ENCODE results near the gene RNF217.

GRCh38 chr6:124978451-124979293, 16.4 kb downstream of the RNF217 start:
- TF ChIP-seq, protein P1, sequence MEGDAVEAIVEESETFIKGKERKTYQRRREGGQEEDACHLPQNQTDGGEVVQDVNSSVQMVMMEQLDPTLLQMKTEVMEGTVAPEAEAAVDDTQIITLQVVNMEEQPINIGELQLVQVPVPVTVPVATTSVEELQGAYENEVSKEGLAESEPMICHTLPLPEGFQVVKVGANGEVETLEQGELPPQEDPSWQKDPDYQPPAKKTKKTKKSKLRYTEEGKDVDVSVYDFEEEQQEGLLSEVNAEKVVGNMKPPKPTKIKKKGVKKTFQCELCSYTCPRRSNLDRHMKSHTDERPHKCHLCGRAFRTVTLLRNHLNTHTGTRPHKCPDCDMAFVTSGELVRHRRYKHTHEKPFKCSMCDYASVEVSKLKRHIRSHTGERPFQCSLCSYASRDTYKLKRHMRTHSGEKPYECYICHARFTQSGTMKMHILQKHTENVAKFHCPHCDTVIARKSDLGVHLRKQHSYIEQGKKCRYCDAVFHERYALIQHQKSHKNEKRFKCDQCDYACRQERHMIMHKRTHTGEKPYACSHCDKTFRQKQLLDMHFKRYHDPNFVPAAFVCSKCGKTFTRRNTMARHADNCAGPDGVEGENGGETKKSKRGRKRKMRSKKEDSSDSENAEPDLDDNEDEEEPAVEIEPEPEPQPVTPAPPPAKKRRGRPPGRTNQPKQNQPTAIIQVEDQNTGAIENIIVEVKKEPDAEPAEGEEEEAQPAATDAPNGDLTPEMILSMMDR (conservative IDR thresholded peaks at IDR 0.05; ENCODE audit: low read length): no peak
- TF ChIP-seq EZH2phosphoT487 (IDR thresholded peaks at IDR 0.05; ENCODE audit: borderline replicate concordance): no peak

Data from Loucy (cell line).